GM21786 (cell line): Measurements from ENCODE around the gene TMEM121B.
"Not testable (repeated sequence)": the region's sequence is repeated elsewhere in the genome, so short reads cannot be mapped to it uniquely, and the experiment has no call there.

Source experiments
- ATAC-seq: cut with Tn5 transposase; IDR thresholded peaks from one replicate; pipeline ENCODE4 v1.9.1; 2021; ENCODE audit not compliant: unreplicated experiment

TMEM121B gene

DNA sequence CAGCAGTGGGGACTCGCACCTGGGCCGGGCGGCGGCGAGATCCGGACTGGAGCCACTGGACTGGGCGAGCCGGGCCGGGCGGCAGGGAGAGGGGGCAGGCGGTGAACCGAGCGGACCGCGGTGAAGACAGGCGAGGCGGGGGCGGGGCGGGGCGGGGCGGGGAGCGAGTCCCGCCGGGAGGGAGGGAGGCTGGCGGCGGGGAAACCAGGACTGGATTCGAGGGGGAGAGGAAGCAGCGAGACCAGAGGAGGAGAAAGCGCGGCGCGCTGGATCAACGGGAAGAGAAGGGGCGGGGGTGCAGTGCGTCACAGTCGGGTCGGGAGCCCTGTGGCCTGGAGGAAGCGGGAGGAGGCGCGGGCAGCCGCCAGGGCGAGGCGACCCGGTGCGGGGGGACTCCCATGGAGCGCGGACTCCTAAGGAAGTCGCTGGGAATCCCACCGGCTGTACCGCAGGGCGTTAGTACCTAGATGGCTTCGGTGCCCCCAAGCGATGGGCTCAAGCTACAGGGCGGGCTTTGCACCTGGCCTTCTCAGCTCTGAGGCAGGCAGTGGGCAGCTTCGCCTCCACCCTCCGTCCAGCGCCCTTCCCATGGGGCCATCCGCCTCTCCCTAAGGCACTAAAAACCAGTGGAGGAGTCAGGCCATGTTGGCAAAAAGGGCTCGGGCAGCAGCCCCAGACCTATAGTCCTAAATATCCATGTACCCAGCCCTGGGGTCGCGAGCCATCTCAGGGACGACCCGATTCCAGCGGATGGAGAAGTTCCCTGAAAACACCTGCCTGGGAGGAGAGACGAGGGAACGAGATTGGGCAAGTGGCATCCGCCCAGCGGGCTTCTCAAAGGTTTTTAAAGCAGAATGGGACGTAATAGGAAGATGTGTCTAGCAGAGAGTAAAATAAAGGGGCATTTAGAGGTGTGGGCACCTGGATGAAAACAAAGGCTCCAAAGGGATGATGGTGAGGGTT lies at the start of gene TMEM121B:
Gene TMEM121B (minus strand): TSS at position 128 of the 963 bp plus-strand sequence. CDS start 233 bp downstream, outside the sequence.
- no peak for ATAC-seq

DNA sequence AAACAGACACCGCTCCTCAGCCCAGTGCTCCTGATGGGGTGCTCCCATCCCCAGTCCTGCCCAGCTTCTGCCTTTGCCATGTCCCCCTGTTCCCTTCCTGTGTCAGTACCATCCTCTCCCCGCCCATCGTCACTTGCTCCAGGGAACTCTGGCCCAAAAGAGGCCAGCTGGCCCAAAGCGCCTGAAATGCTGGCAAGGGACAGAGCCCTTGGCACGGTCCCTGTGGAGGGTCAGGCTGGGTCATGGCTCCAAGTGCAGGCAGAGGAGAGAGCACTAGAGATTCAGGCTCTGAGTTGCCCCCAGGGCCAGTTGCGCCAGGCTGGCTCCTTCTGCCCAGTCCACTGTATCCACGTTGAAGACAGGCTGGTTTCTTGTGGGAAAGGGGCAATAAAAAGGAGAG lies 46.3 kb upstream of the TMEM121B start:
- ATAC-seq, result no peak

DNA sequence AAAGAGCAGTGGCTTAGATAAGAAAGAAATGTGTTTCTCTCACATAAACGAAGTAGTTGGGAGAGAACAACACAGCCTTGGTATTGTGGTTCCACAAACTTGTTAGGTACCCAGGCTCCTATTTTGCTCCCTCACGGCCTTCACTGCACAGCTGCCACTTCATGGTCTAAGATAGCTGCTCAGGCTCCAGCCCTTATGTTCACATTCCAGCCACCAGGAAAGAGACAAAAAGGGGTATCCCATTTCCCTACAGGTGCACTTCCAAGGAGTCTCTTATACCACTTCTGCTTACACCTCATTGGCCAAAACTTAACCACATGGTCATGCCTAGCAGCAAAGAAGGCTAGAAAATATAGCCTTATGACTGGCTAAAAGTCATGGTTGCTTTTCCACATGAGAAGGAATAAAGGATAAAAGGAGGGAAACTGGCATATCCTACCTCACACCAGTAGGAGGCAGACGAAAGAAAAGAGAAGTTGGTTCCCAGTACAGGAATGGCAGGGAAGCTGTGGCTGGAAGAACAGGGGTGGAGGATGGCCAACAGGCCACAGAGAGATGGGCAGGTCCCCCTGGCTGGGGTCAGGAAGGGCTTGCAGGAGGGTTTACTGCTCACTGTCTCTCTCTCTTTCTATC lies 43.3 kb upstream of the TMEM121B start:
- ATAC-seq, result no peak

DNA sequence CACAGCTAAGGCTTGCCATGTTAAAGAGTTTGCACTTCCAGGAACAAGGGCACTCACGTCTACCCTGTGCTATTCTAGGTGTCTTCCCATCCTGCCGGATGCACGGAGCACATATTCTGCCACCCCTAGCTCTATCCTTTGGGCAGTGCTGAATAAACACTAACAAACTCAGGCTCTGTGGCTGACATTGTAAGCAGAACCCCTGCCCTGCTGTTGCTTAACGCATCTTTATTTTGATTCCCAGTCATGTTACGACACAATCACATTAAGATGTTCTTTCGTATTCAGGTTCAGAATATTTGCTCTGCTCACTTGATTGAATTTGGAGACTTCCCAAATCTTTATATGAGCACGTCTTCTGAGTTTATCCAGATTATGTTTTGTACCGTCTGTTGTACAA lies 41.6 kb upstream of the TMEM121B start:
- no peak for ATAC-seq

DNA sequence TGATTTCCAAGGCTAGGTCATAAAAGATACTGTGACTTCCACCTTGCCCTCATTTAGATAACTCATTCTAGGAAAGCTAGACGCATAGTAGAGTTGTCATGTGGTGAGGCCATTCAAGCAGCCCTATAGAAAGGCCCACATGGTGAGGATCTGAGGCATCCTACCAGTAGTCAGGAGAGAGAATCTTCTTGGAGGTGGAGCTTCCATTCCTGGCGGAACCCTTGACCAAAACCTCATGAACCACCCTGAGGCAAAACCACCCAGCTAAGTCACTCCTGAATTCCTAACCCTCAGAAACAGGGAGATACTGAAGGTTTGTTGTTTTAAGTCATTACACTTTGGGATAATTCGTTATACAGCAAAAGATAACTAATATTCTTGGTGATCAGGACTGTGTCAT lies 40.8 kb upstream of the TMEM121B start:
- no peak for ATAC-seq

DNA sequence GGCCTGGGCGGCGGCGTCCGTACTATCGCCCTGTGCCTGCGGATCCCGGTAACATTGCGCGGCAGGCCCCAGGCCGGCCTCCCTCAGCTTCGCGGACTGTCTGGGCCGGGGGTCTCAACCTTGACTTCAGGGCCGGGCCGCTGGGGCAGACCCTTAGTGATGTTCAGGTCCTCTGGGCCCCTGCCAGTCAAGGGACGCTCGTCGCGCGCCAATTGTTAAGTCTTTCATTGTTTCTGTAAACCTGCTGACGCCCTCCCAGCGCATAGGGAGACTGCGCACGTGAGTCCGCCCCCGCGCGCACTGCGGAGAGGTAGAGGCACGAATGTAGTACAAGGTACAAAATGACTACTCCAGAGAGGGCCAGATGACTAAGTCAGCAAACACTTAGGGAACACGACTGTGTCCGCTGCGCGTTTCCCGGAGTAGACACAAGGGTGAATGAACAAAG lies 38.4 kb upstream of the TMEM121B start:
- ATAC-seq, result no peak

DNA sequence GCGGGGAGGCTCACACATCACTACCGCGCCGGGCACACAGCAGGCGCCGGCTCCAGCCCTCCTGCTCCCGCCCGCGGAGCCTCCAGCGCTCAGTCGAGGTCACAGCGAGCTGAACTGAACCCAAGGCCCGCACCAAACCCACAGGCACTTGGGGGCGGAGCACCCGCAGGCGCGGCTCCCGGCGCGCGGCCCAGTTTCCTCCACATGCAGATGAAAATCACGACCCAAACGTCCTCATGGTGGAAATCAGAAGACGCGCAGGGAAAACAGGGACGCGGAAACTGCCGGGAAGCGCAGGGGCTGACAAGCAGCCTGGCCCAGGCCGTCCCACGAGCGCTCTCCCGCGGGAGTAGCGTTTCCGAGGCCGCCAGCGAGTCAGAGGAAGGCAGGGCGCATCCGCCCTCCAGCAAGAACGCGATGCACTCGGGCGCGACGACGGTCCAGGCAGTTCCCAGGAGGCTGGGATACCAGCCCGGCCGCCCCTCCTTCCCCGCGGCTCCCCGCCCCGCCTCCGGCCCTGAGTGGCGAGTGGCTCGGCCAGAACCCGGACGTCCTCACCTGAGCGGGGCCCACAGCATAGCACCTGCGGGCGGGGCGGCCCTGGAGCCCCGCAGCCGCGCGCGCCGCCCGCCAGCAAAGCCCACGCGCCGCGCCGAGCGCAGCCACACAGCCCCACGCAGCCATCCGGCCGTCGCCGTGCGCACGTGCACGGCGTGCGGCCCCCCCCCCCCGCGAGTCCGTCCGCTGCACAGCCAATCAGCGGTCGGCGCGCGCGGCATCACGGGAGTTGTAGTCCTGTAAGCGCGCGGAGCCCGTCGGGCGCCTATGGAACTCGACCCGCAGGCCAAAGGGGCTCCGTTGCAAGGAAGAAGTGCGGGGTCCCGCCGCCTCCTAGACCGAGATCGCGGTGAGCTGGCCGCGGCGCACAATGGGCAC lies 37.7 kb upstream of the TMEM121B start, which contains the start of gene HDHD5:
Gene HDHD5 (minus strand): TSS at position 710 of the 936 bp plus-strand sequence. CDS start 26 bp downstream, at position 684.
- peak; percentile 57 for ATAC-seq

DNA sequence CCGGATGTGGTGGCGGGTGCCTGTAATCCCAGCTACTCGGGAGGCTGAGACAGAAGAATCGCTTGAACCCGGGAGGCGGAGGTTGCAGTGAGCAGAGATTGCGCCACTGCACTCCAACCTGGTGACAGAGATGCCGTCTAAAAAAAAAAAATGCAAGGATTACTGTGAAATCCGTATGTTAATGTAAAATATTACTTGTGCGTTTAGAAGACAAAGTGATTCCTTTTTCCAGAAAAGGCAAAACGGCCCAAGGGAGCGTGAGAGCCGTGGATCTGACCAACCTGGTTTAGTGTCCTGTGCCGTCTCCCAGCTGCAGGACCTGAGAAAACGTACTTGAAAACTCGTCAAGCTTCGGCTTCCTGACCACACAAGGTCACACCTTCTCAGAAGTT lies 37.0 kb upstream of the TMEM121B start:
- no peak for ATAC-seq

DNA sequence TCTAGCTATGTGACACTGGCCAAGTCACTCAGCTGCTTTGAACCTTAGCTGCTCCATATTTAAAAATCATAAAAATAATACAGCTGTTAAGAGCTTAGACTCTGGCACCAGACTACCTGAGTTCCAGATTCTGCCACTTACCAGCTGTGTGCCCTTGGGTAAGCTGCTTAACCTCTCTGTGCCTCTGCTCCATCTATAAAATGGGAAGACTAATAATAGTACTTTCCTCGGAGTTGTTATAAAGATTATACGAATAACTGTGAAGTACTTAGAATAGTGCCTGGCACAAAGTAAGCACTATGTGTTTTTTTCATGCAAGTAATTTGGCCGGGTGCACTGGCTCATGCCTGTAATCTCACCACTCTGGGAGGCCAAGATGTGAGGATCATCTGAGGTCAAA lies 36.6 kb upstream of the TMEM121B start:
- no peak for ATAC-seq

DNA sequence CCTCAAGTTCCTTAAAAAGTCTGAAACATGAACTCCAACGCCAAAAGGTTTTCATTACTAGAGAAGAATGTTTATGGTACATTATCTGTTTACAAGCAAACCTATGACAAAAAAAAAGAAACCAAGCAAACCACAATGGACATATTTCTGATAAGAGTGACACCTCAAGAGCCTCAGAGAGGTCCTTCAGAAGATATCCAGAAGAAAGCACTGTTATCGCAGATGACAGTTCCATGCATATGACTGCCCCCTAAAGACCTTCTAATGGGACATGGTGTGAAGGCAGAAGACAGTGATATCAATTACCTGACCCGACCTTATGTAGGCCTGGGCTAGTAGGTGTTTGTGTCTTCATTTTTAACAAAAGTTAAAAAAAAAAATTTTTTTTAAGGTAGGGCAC lies 34.8 kb upstream of the TMEM121B start:
- no peak for ATAC-seq

DNA sequence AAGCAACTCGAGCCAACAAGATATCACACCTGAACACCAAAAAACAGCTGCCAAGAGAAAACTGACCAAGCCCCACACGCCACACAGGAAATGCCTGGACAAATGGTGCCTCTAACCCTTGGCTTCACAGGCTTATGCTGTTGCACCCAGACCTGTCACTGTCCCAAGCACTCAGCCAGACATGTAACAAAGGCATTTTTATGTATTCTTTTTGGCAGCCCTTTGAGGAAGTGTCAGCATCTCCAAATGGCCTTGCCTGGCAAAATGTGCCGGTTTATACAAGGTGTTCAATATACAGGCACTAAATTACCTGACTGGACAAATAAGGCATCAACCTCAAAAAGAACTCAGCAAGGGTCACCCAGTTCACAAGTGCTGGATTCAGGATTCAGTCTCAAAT lies 31.8 kb upstream of the TMEM121B start:
- no peak for ATAC-seq

DNA sequence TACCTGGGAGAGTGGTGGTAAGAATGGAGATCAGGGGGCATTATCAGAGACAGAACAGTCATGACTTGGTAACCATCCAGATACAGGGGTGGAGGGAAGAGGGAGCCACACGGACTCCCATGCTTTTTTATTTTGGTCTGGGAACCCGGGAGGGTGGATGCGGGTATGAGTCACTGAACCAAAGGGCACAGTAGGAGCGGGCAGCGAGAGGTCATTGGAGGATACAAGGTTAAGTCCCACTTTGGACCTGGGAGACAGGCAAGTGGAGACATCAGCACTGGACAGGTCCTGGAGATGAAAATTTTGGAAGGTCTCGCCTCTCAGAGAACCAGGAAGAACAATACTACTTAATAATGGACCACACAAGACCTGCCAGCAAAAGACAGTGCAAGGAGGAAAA lies 31.2 kb upstream of the TMEM121B start:
- ATAC-seq, result no peak

DNA sequence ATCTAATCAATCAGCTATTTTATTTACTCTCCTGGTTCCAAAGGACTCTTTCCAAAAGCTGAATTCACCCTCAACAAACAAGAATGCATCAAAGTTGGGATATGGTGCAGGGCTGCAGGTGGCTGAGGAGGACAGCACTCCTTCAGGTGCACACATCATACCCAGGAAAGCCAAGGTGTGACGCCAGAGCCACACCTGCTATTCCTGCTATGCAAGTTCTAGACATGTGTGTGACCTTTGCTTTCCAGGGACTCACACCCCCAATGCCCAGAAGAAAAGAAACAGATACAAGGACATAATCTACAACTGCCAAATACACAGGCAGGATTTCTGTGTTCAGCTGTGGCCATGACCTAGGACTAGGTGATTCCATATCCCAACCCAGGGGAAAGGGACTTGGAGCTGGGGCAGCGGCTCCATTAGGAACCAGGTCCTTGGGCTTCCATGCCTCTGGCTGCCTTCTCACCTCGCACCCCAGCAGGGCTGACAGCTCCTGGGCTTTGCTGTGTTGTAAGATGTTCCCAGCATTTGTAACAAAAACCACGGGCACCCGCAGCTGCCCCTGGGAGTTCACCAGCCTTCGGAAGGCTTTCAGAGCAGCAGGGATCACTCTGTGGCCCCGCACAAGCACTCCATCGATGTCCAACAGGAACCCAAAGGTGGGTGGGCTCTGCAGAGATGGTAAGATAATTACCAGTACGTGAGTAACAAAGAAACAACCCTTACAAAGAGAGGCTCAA lies 28.1 kb upstream of the TMEM121B start:
- ATAC-seq, result no peak

DNA sequence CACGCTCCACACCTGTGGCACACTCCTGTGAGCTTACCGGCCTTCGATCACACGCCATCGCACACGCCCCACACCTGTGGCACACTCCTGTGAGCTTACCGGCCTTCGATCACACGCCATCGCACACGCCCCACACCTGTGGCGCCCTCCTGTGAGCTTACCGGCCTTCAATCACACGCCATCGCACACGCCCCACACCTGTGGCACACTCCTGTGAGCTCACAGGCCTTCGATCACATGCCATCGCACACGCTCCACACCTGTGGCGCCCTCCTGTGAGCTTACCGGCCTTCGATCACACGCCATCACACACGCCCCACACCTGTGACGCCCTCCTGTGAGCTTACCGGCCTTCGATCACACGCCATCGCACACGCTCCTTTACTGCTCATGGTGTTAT lies 26.3 kb upstream of the TMEM121B start:
- not testable (repeated sequence) for ATAC-seq

DNA sequence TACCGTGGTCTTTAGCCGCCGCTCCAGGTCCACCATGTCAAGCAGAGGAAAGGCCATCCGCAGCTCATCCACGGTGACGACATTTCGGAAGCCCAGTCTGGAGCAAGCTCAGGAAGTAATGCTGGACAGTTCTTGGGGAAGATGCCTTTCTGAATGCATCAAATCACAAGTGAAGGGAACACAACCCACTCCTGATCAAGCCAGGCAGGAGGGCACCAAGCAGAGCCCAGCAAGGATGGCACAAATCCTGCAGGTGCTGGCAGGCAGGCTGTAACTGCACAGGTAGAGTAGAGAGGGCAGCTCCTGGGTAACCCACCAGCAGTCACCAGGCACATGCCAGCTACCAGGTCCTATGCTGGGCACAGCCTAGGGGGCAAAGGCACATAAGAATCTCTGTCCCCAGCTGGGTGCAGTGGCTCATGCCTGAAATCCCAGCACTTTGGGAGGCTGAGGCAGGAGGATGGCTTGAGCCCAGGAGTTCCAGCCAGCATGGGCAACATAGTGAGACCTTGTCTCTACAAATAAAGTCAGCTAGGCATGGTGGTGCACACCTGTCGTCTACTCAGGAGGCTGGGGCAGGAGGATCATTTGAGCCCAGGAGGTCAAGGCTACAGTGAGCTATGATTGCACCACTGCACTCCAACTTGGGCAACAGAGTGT lies 24.0 kb upstream of the TMEM121B start:
- no peak for ATAC-seq

DNA sequence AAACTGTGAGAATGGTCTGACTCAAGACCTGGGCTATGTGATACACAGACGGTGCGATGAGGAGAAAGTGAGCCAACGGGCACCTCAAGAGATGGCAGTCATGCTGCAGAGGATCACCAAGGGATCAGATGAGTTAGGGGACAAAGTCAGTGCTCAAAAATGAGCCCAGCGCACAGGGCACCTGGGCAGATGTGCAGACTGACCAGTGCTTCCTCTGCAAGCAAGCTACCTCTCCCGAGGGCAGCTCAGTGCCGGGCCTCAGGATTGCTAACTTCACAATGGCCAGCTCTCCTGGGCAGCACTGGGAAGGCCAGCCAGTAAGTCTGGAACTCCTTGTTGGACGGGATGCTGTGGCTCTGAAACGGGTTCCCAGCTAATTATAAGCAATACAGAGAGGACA lies 22.7 kb upstream of the TMEM121B start:
- no peak for ATAC-seq

DNA sequence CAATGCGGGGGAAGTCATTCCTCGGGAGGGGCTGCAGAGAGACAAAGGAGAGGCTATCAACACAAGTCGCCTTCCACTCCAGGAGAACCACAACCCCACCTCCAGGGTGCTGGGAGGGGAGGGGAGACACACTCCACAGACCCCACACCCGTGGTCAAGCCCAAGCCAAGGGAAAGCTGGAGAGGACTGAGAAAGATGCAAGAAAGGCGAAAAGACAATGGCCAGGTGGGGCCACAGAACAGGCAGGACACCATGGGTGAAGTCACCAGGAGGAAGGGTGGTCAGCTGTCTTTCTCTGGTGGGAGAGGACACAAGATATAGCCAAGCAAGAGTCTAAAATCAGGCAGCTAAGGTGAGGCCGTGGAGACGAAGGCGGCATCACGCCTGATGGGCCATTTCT lies 21.9 kb upstream of the TMEM121B start:
- ATAC-seq, result no peak

DNA sequence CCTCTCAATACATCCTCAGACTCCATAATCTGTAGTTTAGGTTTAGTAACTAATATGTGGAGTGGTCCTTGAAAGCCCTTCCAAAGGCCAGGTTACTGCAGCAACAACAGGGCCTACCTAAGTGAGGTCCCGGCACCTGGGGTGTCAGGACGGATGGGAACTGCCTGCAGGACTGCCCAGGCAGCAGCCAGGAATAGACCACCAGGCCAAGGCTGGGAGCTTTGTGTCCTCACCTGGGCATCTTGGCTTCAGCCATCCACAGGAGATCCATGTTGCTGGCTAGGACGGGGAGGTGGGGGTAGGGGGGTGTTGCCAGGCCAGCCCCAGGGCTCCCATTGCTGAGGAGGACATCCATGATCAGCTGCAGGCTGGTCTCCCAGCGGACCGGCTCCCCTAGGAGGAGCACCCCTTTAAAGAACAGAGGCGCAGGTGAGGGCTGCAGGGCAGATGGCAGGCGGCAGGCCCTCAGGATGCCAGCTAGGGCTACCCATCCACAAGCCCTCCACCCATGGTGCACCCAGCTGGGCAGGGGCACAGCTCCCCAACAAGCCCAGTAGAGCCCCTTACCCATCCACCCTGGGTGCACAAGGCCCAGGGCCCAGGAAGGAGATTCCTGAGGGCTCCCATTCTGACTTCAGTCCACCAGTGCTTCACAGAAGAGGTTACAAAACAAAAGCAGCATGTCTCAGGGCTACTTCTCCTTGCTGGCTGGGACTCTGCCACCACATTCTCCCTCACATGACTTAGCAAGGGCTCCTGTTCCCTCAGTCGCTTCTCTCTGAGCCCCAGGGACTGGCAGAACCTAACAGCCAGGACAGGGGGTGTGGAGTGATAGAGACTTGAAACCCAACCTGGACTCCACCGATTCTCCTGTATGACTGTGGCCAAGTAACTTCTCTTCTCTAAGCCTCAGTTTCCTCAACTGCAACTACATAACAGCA lies 19.9 kb upstream of the TMEM121B start:
- ATAC-seq, result no peak

DNA sequence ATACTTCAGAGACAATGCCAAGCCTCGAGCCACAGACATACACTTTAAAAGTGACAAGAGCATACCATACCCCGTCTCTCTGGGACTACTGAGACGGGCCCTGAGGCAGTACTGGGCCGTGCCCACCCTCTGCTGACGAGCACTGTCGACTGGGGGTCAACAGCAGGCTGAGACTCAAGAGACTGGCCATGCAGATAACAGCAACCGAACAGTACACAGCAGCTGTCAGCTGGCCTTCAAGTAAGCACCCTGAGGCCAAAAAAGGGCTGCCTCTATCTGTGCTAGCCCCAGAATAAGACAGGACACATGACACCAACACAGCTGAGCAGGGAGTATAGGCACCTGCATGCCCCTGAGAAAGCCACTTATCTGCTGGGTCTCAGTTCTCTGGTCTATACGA lies 18.9 kb upstream of the TMEM121B start:
- ATAC-seq, result no peak
